Large intestine (tissue), 3 donors: ENCODE data around the gene COL10A1. TPM values are rescaled to one million over a fixed set of nuclear protein-coding genes. Genes with fewer than 3 reads are reported as not detected.
A peak's percentile ranks its signal among the peaks of the same experiment; 100 is the strongest.
"Not testable (repeated sequence)": the region's sequence is repeated elsewhere in the genome, so short reads cannot be mapped to it uniquely, and the experiment has no call there.

Experiments used
- DNase-seq, 2 donors: peaks; one replicate each; pipeline versions ENCODE4 v3.0.0 to v3.0.0-alpha.2; 2013
- H3K27ac ChIP-seq: one replicate; pipeline ENCODE4 v1.5.1; 2013; ENCODE audit warnings: low read length
- H3K27me3 ChIP-seq: 2 replicates; pipeline ENCODE4 v1.6.1; 2013; ENCODE audit warnings: low read length; ENCODE audit not compliant: control insufficient read depth, insufficient read depth
- H3K36me3 ChIP-seq: 2 replicates; pipeline ENCODE4 v1.6.1; 2013; ENCODE audit warnings: low read length; ENCODE audit not compliant: control insufficient read depth, insufficient read depth
- H3K4me1 ChIP-seq: one replicate; pipeline ENCODE4 v1.6.1; 2013; ENCODE audit warnings: low read length; ENCODE audit not compliant: control insufficient read depth, insufficient read depth
- H3K4me3 ChIP-seq: one replicate; pipeline ENCODE4 v1.5.1; 2013; ENCODE audit warnings: low read length
- H3K9me3 ChIP-seq: one replicate; pipeline ENCODE4 v1.6.1; 2013; ENCODE audit warnings: mild to moderate bottlenecking, low read depth, low read length, moderate library complexity; ENCODE audit not compliant: control insufficient read depth
- WGBS: methylation state at CpG from one replicate; pipeline ENCODE4 v1.1.5; 2013; ENCODE audit warnings: low lambda C conversion rate; ENCODE audit not compliant: insufficient coverage; 5-methylcytosine and 5-hydroxymethylcytosine counted together
- polyA plus RNA-seq: library from polyadenylated mRNA; unstranded; fragments of 120-200 nt; gene quantifications from one replicate; pipeline ENCODE4 v1.2.1, GENCODE V29; 2013

COL10A1 gene
- polyA plus RNA-seq, 1 donor = 0.10 TPM

DNA sequence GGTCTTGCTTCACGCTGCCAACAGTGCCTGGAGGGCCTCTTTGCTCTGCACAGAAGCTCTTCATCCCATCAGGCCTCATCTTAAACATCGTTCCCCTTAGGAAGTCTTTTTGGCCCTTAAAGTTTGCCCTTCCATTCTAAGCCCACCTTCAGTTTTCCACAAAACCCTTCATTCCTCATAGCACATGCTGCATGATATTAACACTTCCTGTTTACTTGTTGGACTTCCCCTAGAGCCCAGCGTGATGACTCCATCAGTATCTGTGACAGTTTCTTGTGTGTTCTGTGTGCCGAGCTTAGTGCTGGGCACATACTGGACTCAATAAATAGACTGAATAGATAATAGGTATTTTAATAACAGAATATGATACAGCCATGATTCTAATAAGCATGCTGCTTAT is 23.1 kb downstream of the COL10A1 start:
- DNase-seq = no peak
- Histone ChIP-seq H3K27ac (no peak overlapping the region), H3K4me1 (peaks cover 46% of the 10 kb centered on the region), H3K9me3 (no peaks in the 10 kb centered on the region), H3K27me3 (no peaks in the 10 kb centered on the region), H3K36me3 (no peaks in the 10 kb centered on the region), H3K4me3 (no peak overlapping the region)
- WGBS = 71% methylated on average over 1 of the region's 4 CpGs

DNA sequence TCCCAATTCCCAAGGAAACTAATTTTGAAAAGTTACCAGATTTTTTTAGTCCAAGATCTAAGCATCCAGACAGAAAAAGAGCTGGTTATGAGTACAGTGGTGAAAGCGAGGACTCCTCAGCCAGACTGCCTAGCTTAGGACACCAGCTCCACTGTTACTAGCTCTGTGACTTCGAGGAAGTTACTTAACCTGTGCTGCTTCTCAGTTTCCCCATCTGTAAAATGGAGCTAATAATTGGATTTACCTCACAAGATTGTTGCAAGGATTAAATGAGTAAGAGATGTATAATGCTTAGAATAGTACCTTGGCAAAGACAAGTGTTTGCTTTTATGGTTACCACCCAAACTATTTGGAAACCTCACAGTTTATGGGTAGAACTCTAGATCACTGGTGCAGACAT is 24.1 kb downstream of the COL10A1 start:
- peak overlapping the region; percentile 93 for H3K27ac ChIP-seq
- H3K4me1 ChIP-seq = peaks cover 47% of the 10 kb centered on the region
- no peaks in the 10 kb centered on the region for H3K9me3 ChIP-seq
- DNase-seq = peak in 1 of 2 donors; percentile 11
- no peaks in the 10 kb centered on the region for H3K27me3 ChIP-seq
- no CpG with 5 or more reads among the region's 2 CpGs for WGBS
- peak overlapping the region; percentile 66 for H3K4me3 ChIP-seq
- no peaks in the 10 kb centered on the region for H3K36me3 ChIP-seq

DNA sequence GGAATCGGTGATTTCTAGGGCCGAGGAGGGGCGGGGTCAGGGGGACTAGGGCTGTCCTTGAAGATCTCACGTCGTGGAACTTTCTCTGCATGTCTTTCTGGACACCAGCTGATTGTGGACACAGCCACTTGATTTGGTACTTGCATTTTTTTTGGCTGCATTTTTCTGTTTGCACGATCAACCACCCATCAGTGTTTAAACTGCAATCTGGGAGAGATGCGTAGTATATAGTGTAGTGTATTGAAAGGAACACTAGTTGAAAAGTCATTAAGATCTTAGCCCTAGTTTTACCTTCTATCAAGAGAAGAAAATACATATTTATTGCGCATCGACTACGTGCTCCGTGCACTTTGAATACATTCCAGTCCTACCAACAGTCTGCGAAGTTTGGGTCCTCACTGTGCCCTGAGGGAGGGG is 24.6 kb downstream of the COL10A1 start:
- Histone ChIP-seq H3K36me3 (no peaks in the 10 kb centered on the region), H3K4me1 (peaks cover 47% of the 10 kb centered on the region), H3K9me3 (no peaks in the 10 kb centered on the region), H3K4me3 (peak overlapping the region; percentile 66), H3K27ac (peak overlapping the region; percentile 93), H3K27me3 (no peaks in the 10 kb centered on the region)
- no CpG with 5 or more reads among the region's 12 CpGs for WGBS
- no peak for DNase-seq

DNA sequence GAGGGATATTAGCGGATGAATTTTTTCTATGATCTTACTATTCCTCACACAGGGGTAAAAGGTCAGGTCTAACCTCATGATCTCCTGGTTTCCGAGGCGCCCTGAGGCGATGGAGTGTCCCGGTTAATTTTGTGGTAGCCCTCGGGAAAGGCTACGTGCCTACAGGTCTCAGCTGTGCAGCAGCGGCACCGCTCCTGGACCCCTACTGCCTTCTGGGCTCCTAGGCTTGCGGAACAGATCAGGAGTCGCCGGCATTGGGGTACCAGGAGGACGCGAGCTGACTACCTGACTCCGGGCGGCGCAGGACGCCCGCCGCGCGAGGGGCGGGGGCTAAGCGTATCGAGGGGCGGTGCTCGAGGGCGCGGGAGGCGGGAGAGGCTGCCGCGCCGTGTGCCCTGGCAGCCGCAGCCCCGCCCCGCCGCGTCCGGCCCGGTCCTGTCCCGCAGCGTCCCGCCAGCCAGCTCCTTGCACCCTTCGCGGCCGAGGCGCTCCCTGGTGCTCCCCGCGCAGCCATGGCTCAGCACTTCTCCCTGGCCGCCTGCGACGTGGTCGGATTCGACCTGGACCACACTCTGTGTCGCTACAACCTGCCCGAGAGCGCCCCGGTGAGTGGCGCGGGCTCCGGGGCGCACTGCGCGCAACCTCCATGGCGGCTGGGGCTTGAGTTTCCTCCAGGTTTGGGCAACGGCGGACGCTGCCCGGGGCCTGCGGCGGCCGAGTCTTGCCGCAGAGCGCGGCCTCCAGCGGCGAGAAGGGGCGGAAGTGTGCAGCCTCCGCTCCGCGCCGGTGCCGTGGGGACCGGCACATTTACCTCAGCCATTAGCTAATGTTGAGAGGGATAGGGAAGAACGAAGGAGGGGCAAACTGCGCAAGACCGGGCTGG is 25.3 kb downstream of the COL10A1 start, which contains the start of gene NT5DC1:
Gene NT5DC1, plus strand, starts transcription at position 435 of the 883 bp plus-strand sequence. Its CDS starts 78 bp downstream, at position 513.
- H3K36me3 ChIP-seq = no peaks in the 10 kb centered on the region
- WGBS = no CpG with 5 or more reads among the region's 87 CpGs
- no peaks in the 10 kb centered on the region for H3K9me3 ChIP-seq
- H3K27ac ChIP-seq = peak within 1 kb of the TSS; percentile 93
- H3K4me3 ChIP-seq = peak within 1 kb of the TSS; percentile 66
- H3K4me1 ChIP-seq = peaks cover 43% of the 10 kb centered on the region
- DNase-seq = peak; percentile 85 to 95
- H3K27me3 ChIP-seq = no peaks in the 10 kb centered on the region

DNA sequence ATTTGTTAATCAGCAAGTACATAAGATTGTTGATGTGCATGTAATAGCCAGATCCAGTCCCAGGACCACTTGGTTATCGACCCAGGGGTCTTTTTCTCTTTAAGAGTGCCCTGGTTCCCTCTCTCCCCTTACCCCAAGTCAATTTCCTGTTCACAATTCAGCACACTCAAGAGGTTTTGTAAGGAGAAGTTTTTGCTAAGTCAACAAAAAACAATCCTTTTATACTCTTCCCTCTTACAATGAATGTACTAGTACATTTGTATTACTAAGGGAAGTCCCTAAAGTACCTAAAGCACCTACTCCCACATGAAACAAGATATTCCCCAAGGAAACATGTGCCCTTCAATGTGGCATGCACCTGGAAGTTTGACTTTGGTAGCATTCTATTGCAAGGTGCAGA is 26.9 kb downstream of the COL10A1 start:
- no peaks in the 10 kb centered on the region for H3K9me3 ChIP-seq
- H3K27ac ChIP-seq = no peak overlapping the region
- DNase-seq = no peak
- no peak overlapping the region for H3K4me3 ChIP-seq
- no peaks in the 10 kb centered on the region for H3K27me3 ChIP-seq
- no peaks in the 10 kb centered on the region for H3K36me3 ChIP-seq
- H3K4me1 ChIP-seq = peaks cover 27% of the 10 kb centered on the region
- WGBS = no CpG with 5 or more reads among the region's 1 CpG

DNA sequence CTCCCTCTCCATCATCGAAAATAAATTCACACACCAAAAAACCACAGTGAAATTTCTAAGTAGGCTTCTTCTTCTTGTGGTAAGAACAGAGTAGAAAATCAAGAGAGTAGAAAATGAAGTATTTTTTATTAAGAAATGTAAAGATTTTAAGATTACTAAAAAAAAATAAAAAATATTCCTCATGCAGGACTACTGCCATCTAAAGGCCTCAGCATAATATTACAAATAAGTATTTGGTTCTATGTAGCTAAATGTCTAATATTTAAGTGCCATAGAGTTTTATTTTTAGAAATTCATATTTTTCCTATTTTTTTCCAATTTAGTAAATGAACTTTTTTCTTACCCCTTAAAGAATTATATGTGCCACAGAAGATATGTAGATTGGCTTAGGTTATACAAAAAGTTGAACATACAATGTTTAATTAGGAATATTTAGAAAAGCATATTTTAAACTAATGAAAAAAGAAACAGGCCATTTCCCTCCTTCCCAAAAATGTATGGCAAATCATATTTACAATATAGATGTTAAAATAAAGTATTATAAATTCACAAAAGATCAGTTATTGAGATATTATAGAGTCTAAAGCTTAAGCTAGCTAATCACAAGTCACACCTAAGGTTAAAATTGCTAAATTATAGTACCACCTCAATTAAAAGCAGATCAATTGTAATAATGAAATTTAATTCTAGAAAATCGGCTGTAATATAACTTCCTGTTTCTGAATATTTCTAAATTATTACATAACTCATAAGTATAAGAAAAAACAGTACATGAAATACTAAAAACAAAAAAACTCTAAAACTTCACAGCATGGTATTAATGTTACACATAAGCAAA is 28.7 kb downstream of the COL10A1 start:
- 100% methylated on average over 1 of the region's 2 CpGs for WGBS
- Histone ChIP-seq H3K27ac (no peak overlapping the region), H3K36me3 (no peaks in the 10 kb centered on the region), H3K4me3 (no peak overlapping the region), H3K27me3 (no peaks in the 10 kb centered on the region), H3K4me1 (peaks cover 11% of the 10 kb centered on the region), H3K9me3 (no peaks in the 10 kb centered on the region)
- no peak for DNase-seq

DNA sequence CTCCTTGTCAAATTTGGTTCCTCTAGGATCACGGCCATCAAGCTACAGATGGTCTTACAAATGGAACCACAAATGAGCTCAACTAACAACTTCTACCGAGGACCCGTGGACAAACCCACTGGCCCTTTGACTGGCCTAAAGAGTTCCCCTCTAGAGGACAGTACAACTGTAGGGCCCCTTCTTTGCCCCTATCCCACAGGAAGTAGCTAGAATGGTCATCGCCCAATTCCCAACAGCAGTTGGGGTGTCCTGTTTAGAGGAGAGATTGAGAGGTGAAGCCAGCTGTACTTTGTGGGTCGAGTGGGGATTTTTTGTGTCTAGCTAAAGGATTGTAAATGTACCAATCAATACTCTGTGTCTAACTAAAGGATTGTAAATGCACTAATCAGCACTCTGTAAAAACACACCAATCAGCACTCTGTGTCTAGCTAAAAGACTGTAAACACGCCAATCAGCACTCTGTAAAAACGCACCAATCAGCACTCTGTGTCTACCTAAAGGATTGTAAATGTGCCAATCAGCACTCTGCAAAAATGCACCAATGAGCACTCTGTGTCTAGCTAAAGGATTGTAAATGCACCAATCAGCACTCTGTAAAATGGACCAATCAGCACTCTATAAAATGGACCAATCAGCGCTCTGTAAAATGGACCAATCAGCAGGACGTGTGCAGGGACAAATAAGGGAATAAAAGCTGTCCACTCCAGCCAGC is 29.7 kb downstream of the COL10A1 start:
- H3K4me1 ChIP-seq, H3K27ac ChIP-seq, H3K36me3 ChIP-seq, H3K4me3 ChIP-seq, H3K27me3 ChIP-seq, DNase-seq, H3K9me3 ChIP-seq: not testable (repeated sequence)
- 60% methylated on average over 1 of the region's 9 CpGs for WGBS

DNA sequence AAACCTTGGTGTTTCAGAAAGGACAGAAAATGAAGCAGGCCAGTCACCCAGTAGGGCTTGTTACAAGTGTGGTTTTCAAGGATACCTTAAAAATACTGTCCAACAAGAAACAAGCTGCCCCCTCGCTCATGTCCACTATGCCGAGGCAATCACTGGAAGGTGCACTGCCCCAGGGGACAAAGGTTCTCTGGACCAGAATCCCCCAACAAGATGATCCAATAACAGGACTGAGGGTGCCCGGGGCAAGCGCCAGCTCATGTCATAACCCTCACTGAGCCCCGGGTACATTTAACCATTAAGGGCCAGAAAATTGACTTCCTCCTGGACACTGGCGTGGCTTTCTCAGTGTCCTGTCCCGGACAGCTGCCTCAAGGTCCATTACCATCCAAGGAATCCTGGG is 31.9 kb downstream of the COL10A1 start:
- Histone ChIP-seq H3K4me1 (peaks cover 3% of the 10 kb centered on the region), H3K4me3 (no peak overlapping the region), H3K27me3 (no peaks in the 10 kb centered on the region), H3K9me3 (no peaks in the 10 kb centered on the region), H3K36me3 (no peaks in the 10 kb centered on the region), H3K27ac (no peak overlapping the region)
- WGBS = no CpG with 5 or more reads among the region's 7 CpGs
- DNase-seq = no peak

DNA sequence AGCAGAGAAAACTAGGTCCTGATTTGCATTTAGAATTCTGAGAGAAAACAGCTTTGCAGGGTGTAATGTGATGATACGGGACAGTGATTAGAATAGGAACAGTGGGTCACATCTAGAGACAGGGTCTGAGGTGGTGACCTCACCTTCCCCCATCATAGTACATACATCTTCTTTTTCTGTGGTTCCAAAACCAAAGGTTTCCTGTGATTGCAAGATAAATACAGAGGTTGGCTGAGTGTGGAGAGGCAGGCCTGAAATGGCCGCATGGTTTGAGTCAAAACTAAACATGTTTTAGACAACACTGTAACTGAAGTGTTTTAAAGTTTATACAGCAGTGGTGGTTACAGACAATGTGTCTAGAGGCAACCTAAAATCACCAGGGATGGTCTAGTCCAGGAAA is 35.7 kb downstream of the COL10A1 start:
- H3K4me3 ChIP-seq = no peak overlapping the region
- no peaks in the 10 kb centered on the region for H3K27me3 ChIP-seq
- H3K36me3 ChIP-seq = no peaks in the 10 kb centered on the region
- DNase-seq = no peak
- WGBS = no CpG with 5 or more reads among the region's 2 CpGs
- no peak overlapping the region for H3K27ac ChIP-seq
- no peaks in the 10 kb centered on the region for H3K9me3 ChIP-seq
- no peaks in the 10 kb centered on the region for H3K4me1 ChIP-seq

DNA sequence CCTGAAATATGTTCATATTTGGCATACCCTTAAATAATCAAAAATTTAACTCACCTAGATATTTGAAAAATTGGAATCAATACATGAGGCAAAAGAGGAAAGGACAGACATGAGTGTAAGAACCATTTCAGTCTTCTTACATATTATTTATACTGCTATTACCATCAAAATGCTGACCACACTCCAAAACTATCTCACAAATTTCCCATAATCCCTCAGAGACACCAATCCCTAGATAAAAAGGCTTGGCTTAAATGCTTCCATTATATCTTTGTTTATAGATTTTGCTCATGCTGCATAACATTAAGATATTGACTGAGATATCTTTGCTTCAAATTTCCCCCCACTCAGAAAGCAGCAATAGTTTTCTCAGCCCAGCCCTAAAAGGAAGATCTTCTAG is 37.0 kb downstream of the COL10A1 start:
- H3K36me3 ChIP-seq = no peaks in the 10 kb centered on the region
- H3K27ac ChIP-seq = no peak overlapping the region
- no peaks in the 10 kb centered on the region for H3K27me3 ChIP-seq
- no peak for DNase-seq
- no peak overlapping the region for H3K4me3 ChIP-seq
- no peaks in the 10 kb centered on the region for H3K4me1 ChIP-seq
- no peaks in the 10 kb centered on the region for H3K9me3 ChIP-seq
